Fibroblast of the aortic adventitia (primary cell): Measurements from ENCODE around the gene U2AF2. TPM values are rescaled to one million over a fixed set of nuclear protein-coding genes. Genes with fewer than 3 reads are reported as not detected.

Source experiments
- DNase-seq: peaks from one replicate; pipeline ENCODE4 v3.0.0-alpha.2; 2010; ENCODE audit warnings: low read depth
- H3K4me3 ChIP-seq: 2 replicates; pipeline ENCODE4 v1.5.1; 2011; ENCODE audit warnings: low read depth, mild to moderate bottlenecking, control low read depth, low read length, moderate library complexity
- total RNA-seq: library from RNA; depleted of rRNA; stranded (reverse); fragments of >200 nt; gene quantifications from 2 replicates; pipeline ENCODE4 v1.2.3, GENCODE V29; 2012; ENCODE audit warnings: low replicate concordance
- TF ChIP-seq, protein P1 (sequence below): IDR thresholded peaks from 2 replicates; pipeline ENCODE4 v1.5.1; 2011; ENCODE audit warnings: mild to moderate bottlenecking, low read length, control low read depth, inconsistent platforms; ENCODE audit not compliant: insufficient read depth

Gene U2AF2
- total RNA-seq, 1 donor: 71.4 TPM

DNA sequence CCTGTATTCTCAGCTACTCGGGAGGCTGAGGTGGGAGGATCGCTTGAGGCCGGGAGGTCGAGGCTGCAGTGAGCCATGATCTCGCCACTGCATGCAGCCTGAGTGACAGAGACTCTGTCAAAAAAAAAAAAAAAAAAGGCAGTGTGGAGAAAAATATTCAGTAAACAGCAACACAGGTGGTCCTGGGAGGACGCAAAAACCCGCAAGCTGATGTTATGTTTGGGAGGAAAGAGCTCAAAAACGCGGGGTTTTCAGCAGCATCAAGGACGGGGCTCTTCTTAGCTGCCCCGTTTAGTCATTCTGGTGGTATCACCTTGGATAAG lies 29.9 kb upstream of the U2AF2 start:
- DNase-seq: no peak
- TF ChIP-seq, protein P1, sequence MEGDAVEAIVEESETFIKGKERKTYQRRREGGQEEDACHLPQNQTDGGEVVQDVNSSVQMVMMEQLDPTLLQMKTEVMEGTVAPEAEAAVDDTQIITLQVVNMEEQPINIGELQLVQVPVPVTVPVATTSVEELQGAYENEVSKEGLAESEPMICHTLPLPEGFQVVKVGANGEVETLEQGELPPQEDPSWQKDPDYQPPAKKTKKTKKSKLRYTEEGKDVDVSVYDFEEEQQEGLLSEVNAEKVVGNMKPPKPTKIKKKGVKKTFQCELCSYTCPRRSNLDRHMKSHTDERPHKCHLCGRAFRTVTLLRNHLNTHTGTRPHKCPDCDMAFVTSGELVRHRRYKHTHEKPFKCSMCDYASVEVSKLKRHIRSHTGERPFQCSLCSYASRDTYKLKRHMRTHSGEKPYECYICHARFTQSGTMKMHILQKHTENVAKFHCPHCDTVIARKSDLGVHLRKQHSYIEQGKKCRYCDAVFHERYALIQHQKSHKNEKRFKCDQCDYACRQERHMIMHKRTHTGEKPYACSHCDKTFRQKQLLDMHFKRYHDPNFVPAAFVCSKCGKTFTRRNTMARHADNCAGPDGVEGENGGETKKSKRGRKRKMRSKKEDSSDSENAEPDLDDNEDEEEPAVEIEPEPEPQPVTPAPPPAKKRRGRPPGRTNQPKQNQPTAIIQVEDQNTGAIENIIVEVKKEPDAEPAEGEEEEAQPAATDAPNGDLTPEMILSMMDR: no peak
- peak overlapping the region; percentile 71 for H3K4me3 ChIP-seq

DNA sequence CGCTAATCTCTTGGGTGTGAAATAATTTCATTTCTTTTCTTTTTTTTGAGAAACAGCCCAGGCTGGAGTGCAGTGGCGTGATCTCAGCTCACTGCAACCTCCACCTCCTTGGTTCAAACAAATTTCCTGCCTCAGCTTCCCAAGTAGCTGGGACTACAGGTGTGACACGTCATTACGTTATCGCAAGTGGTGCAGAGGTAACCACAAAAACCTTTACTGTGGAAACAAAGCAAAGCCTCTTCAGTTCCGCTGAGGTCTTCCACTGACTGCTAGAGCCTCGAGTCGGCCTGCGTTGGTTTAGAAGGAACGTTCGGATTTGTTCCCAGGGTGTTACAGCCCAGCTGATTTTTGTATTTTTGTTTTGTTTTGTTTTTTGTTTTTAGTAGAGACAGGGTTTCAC lies 28.5 kb upstream of the U2AF2 start:
- H3K4me3 ChIP-seq: no peak overlapping the region
- TF ChIP-seq, protein P1: no peak
- no peak for DNase-seq

DNA sequence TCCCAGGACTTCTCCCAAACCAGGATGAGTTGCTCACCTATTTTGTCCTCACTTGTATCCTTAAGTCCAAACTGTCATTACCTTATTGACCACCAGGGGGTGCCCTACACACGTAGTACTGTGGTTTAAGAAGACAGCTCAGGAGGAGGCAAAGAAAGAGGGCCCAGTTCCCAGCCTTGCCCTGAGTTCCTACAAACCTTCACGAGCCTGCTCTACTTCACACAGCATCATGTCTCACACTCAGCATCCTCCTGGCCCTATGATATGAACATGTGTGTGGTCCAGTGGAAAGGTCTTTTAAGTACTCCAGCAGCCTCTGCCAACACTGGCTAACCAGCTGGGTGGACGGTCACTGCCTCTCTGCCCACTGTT lies 22.4 kb upstream of the U2AF2 start:
- no peak overlapping the region for H3K4me3 ChIP-seq
- peak; percentile 98 for DNase-seq
- TF ChIP-seq, protein P1: peak; percentile 80

DNA sequence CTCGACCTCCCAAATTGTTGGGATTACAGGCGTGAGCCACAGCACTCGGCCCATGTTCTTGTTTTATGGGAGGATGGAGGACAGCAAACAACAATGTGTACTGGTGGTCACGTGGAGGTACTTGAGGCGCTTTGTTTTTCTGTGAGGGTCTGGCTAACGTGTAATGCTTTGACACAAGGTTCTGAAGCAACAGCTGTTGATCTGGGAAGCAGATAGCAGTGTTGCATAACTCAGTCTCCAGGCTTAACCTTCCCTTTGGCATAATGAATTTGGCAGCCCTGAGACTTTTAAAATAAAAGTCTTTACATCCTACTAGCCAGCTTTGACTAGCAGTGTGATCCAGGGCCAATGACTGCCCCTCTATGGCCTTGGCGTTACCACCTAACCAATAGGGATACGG lies 21.0 kb upstream of the U2AF2 start:
- no peak overlapping the region for H3K4me3 ChIP-seq
- DNase-seq: peak; percentile 33
- TF ChIP-seq, protein P1: no peak

DNA sequence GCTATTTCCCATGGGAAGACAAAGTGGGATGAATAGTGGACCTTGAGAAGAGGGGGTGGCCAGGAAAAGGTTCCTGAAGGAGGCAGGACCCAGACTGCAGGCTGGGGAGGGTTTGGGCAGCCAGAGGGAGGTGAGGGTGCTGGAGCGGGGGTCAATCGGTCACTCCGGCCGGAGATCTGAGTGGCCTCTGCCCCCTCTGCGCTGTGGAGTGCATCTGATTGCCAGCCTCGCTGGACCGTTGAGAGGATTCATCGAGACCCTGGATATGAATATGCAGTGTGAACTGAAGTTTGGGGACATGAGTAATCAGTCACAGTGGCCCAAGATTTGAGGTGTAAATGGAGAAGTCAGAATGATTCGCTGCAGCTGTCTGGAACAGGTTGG lies 19.5 kb upstream of the U2AF2 start:
- peak overlapping the region; percentile 100 for H3K4me3 ChIP-seq
- TF ChIP-seq, protein P1: no peak
- no peak for DNase-seq

DNA sequence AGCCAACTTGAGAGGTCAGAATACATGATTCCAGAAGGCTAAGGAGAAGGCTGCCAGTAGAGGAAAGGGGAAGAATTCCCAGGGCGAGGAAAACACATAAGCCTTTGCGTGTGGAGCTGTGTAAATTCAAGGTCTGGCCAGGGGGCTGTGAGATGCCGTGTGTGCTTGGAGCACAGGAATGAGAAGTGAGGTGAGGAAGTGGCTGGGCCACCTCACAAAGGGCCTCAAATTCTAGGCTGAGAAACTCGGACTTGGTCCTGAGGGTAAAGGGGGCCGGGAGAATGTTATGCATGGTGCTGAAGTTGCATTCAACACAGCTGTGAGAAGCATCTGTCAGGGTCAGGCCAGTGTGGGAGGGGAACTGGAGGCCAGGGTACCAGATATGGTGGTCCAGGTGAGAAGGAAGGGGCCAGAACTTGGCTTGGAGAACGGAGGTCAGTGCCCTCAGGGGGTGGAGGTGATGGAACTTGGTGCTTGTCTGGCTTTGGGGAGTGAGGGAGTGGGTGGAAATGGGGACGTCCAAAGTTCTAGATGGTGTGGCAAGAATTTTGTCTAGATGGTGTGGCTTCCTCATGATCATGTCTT lies 18.9 kb upstream of the U2AF2 start:
- TF ChIP-seq, protein P1: no peak
- no peak for DNase-seq
- peak overlapping the region; percentile 100 for H3K4me3 ChIP-seq

DNA sequence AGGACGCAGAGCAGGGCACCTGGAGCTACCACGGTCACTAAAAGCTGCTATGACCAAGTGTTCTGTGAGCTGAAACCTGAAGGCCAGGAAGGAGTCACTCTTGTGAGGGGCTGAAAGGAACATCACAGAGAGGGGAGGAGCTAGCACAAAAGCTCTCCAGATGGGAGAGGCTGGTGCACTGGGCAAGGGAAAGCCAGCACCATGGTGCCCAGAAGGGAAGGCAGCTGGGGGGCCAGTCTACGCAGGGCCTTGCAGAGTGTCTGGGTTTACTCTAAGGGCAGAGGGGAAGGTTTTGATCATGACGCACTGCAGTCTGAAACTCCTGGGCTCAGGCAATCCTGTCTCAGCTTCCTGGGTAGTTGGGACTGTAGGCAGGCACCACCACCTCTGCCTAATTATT lies 18.1 kb upstream of the U2AF2 start:
- peak overlapping the region; percentile 100 for H3K4me3 ChIP-seq
- TF ChIP-seq, protein P1: no peak
- DNase-seq: no peak
